Activated CD8-positive, alpha-beta T cell treated with anti-CD3 and anti-CD28 coated beads for 36 hours (primary cell): ENCODE measurements around the gene ADAMTS10. TPM values are rescaled to one million over a fixed set of nuclear protein-coding genes. Genes with fewer than 3 reads are reported as not detected.

ENCODE experiments used
- ATAC-seq: fragments of 200-7000 bp; cut with Tn5 transposase; one replicate; pipeline ENCODE4 v1.10.0; 2021; ENCODE audit warnings: mild to moderate bottlenecking, moderate library complexity
- CTCF ChIA-PET: fragments of 350-600 bp; sonication (Branson Sonifier 250); formaldehyde crosslinking; loops from one replicate; lab custom pipeline; 2021; ENCODE audit warnings: antibody characterized with exemption; lab: Charles Lee
- POLR2A ChIA-PET: fragments of 350-600 bp; sonication (Branson Sonifier 250); formaldehyde crosslinking; loops from one replicate; lab custom pipeline; 2021; ENCODE audit warnings: antibody characterized with exemption; lab: Charles Lee
- DNase-seq: peaks from one replicate; pipeline ENCODE4 v3.0.0-alpha.2; 2020
- H3K27ac Mint-ChIP-seq: one replicate; pipeline ENCODE4 v1.8.0; 2021; ENCODE audit warnings: mild to moderate bottlenecking, mixed read lengths
- H3K27me3 Mint-ChIP-seq: one replicate; pipeline ENCODE4 v1.8.0; 2021; ENCODE audit warnings: mixed read lengths
- H3K36me3 Mint-ChIP-seq: one replicate; pipeline ENCODE4 v1.8.0; 2021; ENCODE audit warnings: low read depth, mixed read lengths
- H3K4me1 Mint-ChIP-seq: one replicate; pipeline ENCODE4 v1.8.0; 2021; ENCODE audit warnings: low read depth, mixed read lengths
- H3K4me3 Mint-ChIP-seq: one replicate; pipeline ENCODE4 v1.8.0; 2021; ENCODE audit warnings: mild to moderate bottlenecking, moderate library complexity, mixed read lengths
- H3K9me3 Mint-ChIP-seq: one replicate; pipeline ENCODE4 v1.8.0; 2021; ENCODE audit warnings: mixed read lengths
- intact Hi-C: fragments of 100-400 bp; cut with micrococcal nuclease; formaldehyde crosslinking; loops from one replicate; pipeline ENCODE4 v1.10.0; 2022
- total RNA-seq, 2 experiments: library from RNA; stranded (reverse); gene quantifications; one replicate each; pipeline ENCODE4 v1.2.3, GENCODE V29; 2021
- TF ChIP-seq, protein P1 (sequence below): fragments of 200-600 bp; IDR thresholded peaks from one replicate; pipeline ENCODE4 v1.8.0; 2022; ENCODE audit warnings: antibody characterized with exemption, mild to moderate bottlenecking

The ADAMTS10 gene
- total RNA-seq, 2 experiments from 2014 or later: 3.7 to 4.0 TPM

DNA sequence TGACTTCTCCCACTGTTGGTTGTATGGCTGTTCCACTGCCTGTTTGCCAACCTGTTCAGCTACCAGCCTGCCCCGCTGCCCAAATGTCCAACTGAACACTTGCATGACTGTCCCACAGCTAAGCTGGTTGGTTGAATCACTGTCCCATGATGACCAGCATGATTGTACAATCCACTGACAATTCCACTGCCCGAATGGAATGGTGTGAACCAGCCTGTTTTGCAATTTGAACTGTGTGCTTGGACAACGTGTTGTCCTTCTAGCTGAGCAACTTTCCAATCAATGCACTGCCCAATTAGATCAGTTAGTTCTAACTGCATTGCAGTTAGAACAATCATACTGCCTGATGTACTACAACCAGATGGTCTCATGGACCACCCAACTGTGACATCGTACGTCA, 8.7 kb downstream of the ADAMTS10 start:
- ATAC-seq: no peak
- H3K4me1 Mint-ChIP-seq: no peaks in the 10 kb centered on the region
- POLR2A ChIA-PET: no interaction called here

DNA sequence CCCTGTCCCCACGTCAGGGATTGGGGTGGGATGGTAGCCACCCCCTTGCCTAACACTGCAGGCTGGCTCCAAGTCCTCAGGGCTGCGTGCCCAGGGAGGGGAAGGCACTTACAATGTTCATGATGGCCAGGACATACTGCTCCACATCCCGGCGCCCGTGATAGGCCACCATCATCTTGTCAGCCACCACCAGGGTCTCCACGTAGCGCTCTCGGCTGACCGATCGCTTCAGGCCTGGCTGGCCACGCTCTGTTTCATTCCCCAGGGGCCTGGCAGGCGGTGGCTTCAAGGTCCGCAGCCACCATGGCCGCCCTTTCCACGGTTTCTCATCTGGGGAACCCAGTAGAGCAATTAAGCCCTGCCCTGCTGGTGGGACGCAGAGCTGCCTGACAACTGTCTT, 9.7 kb downstream of the ADAMTS10 start:
- H3K4me3 Mint-ChIP-seq: no peak overlapping the region
- peaks cover 22% of the 10 kb centered on the region for H3K36me3 Mint-ChIP-seq
- H3K4me1 Mint-ChIP-seq: no peaks in the 10 kb centered on the region

More for the DNA sequence above, 8.7 kb downstream of the ADAMTS10 start:
- no peaks in the 10 kb centered on the region for H3K27me3 Mint-ChIP-seq
- H3K27ac Mint-ChIP-seq: no peak overlapping the region
- peaks cover 26% of the 10 kb centered on the region for H3K36me3 Mint-ChIP-seq
- H3K4me3 Mint-ChIP-seq: no peak overlapping the region
- intact Hi-C loops: no loop called here
- TF ChIP-seq, protein P1, sequence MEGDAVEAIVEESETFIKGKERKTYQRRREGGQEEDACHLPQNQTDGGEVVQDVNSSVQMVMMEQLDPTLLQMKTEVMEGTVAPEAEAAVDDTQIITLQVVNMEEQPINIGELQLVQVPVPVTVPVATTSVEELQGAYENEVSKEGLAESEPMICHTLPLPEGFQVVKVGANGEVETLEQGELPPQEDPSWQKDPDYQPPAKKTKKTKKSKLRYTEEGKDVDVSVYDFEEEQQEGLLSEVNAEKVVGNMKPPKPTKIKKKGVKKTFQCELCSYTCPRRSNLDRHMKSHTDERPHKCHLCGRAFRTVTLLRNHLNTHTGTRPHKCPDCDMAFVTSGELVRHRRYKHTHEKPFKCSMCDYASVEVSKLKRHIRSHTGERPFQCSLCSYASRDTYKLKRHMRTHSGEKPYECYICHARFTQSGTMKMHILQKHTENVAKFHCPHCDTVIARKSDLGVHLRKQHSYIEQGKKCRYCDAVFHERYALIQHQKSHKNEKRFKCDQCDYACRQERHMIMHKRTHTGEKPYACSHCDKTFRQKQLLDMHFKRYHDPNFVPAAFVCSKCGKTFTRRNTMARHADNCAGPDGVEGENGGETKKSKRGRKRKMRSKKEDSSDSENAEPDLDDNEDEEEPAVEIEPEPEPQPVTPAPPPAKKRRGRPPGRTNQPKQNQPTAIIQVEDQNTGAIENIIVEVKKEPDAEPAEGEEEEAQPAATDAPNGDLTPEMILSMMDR: no peak
- CTCF ChIA-PET: interaction anchor here (1.1 to 3.2 kb wide), 3 partner anchors 15 to 93 kb away, joined by 3 to 10 read pairs (median 3); no protein-coding TSS in a partner anchor
- H3K9me3 Mint-ChIP-seq: peaks cover 4% of the 10 kb centered on the region
- no peak for DNase-seq

DNA sequence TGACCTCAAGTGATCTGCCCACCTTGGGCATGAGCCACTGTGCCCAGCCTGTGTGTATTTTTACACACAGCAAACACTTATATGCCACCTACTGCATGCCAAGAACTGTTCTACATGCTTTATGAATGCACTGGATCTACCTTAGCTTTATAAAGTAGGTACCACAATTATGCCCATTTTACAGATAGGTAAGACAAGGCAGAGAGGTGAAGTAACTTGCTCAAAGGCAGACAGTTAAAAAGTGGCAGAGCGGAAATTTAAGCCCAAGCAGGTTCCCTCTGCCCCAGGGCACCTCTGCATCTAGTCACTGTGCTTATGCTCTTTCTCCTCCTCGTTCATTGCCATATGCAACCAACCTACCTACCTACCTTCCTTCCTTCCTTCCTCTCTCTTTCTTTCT, 10.5 kb downstream of the ADAMTS10 start:
- POLR2A ChIA-PET: no interaction called here
- no peak overlapping the region for H3K27ac Mint-ChIP-seq
- TF ChIP-seq, protein P1: no peak
- H3K9me3 Mint-ChIP-seq: peaks cover 4% of the 10 kb centered on the region
- intact Hi-C loops: no loop called here
- peaks cover 20% of the 10 kb centered on the region for H3K36me3 Mint-ChIP-seq
- CTCF ChIA-PET: no interaction called here
- H3K4me1 Mint-ChIP-seq: no peaks in the 10 kb centered on the region
- H3K27me3 Mint-ChIP-seq: no peaks in the 10 kb centered on the region
- ATAC-seq (no peak), DNase-seq (no peak)
- no peak overlapping the region for H3K4me3 Mint-ChIP-seq

More for the DNA sequence above, 9.7 kb downstream of the ADAMTS10 start:
- ATAC-seq: no peak
- peaks cover 4% of the 10 kb centered on the region for H3K9me3 Mint-ChIP-seq
- no peak for DNase-seq
- no peak overlapping the region for H3K27ac Mint-ChIP-seq
- TF ChIP-seq, protein P1: no peak
- POLR2A ChIA-PET: no interaction called here
- CTCF ChIA-PET: interaction anchor here (3.2 kb wide), 1 partner anchor 21 kb away, joined by 10 read pairs; no protein-coding TSS in a partner anchor
- no peaks in the 10 kb centered on the region for H3K27me3 Mint-ChIP-seq
- intact Hi-C loops: no loop called here

DNA sequence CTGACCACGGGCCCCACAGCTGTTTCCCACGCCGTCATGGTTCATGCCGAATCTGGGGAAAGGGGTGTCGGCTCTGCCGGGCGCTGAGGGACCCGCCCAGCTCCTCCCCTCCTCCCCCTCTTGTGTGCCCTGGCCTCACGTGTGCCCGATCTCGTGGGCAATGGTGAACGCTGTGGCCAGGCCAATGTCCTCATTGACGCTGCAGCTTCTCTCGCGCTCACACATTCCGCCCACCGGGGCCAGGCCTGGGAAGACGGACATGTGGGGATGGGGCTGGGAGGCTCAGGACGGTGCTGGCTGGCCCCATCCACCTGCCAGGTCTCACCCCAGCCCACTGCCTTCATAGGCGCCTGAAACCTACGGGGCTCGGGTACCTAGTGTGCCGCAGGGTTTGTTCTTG, 14.3 kb downstream of the ADAMTS10 start:
- Mint-ChIP-seq H3K27me3 (no peaks in the 10 kb centered on the region), H3K27ac (no peak overlapping the region), H3K9me3 (peaks cover 12% of the 10 kb centered on the region), H3K36me3 (peaks cover 21% of the 10 kb centered on the region), H3K4me3 (no peak overlapping the region), H3K4me1 (peaks cover 19% of the 10 kb centered on the region)
- ATAC-seq: no peak
- TF ChIP-seq, protein P1: no peak
- intact Hi-C loops: no loop called here
- no peak for DNase-seq
- ChIA-PET CTCF (interaction anchor here (0.6 to 7.1 kb wide), 2 partner anchors 16 to 27 kb away, joined by 3 to 97 read pairs; partner anchors contain the start of gene MYO1F), POLR2A (interaction anchor here (0.6 kb wide), 1 partner anchor 16 kb away, joined by 4 read pairs; no protein-coding TSS in a partner anchor)

DNA sequence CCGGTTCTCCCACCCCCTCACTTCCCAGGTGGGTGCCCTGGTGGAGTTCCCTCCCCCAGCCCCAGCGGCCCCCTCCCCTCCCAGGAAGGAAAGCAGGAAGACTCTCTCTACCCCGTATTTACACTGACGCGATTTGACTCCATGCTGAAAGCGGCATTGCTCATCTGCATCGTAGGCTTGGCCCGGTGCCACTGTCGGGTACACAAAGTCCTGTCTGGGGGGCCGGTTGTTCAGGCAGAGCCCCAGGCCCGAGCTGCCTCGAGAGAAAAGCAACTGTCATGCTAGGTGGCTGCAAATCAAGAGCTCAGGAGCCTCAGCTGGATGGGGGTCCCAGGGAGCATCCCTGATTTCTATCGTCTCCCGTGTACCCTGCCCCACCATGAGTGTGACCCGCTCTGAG, 14.9 kb downstream of the ADAMTS10 start:
- no peak for DNase-seq
- TF ChIP-seq, protein P1: no peak
- Mint-ChIP-seq H3K4me1 (peaks cover 19% of the 10 kb centered on the region), H3K36me3 (peaks cover 21% of the 10 kb centered on the region), H3K27me3 (no peaks in the 10 kb centered on the region), H3K9me3 (peaks cover 12% of the 10 kb centered on the region), H3K4me3 (no peak overlapping the region), H3K27ac (no peak overlapping the region)
- CTCF ChIA-PET: interaction anchor here (0.6 to 7.1 kb wide), 4 partner anchors 16 to 46 kb away, joined by 3 to 97 read pairs (median 8); partner anchors contain the start of gene MYO1F
- no peak for ATAC-seq
- POLR2A ChIA-PET: interaction anchor here (0.6 kb wide), 1 partner anchor 16 kb away, joined by 4 read pairs; no protein-coding TSS in a partner anchor
- intact Hi-C loops: no loop called here
